K562 (cell line): ENCODE results near the gene BAD. TPM values are rescaled to one million over a fixed set of nuclear protein-coding genes. Genes with fewer than 3 reads are reported as not detected.
A peak's percentile ranks its signal among the peaks of the same experiment; 100 is the strongest.

Experiments
- BCL6 ChIP-seq: fragments of 250-450 bp; sonication (Bioruptor Pico); IDR thresholded peaks from 2 replicates; pipeline ENCODE4 v1.4.0; 2020
- CBX3 ChIP-seq, 2 experiments: IDR thresholded peaks; 1 replicate in 1 of 2; 2 replicates in 1 of 2; pipeline ENCODE4 v1.6.1; 2012; ENCODE audit warnings: inconsistent platforms in 2 of 2, low read length in 2 of 2, borderline replicate concordance in 1 of 2, control low read depth in 1 of 2
- DIDO1 ChIP-seq: fragments of 450-650 bp; IDR thresholded peaks from 2 replicates; pipeline ENCODE4 v1.6.1; 2016; ENCODE audit warnings: low read depth, missing biosample characterization, missing genetic modification characterization
- ESRRB ChIP-seq: fragments of 250-450 bp; sonication (Bioruptor Pico); IDR thresholded peaks from 2 replicates; pipeline ENCODE4 v1.5.0; 2020; ENCODE audit warnings: mild to moderate bottlenecking, moderate library complexity, borderline replicate concordance
- FOS ChIP-seq: IDR thresholded peaks from 3 replicates; pipeline ENCODE4 v1.6.1; 2011; ENCODE audit not compliant: insufficient read length; ENCODE audit errors: extremely low read depth
- GABPB1 ChIP-seq: sonication (generic); formaldehyde crosslinking; IDR thresholded peaks from 2 replicates; pipeline ENCODE4 v1.8.0; 2022; ENCODE audit warnings: mild to moderate bottlenecking, missing genetic modification reagents
- GMEB1 ChIP-seq: fragments of 250-450 bp; sonication (Bioruptor Pico); IDR thresholded peaks from 2 replicates; pipeline ENCODE4 v1.4.0; 2020; ENCODE audit warnings: mild to moderate bottlenecking
- ILK ChIP-seq: fragments of 450-650 bp; IDR thresholded peaks from 2 replicates; pipeline ENCODE4 v1.6.1; 2016; ENCODE audit warnings: missing genetic modification characterization, low read depth, mild to moderate bottlenecking, missing compliant biosample characterization, moderate library complexity, borderline replicate concordance
- KLF10 ChIP-seq: fragments of 250-450 bp; sonication (Bioruptor Pico); IDR thresholded peaks from 2 replicates; pipeline ENCODE4 v1.6.1; 2021; ENCODE audit warnings: matching md5 sums
- MAFG ChIP-seq: fragments of 450-650 bp; conservative IDR thresholded peaks from 2 replicates; pipeline ENCODE4 v1.6.1; 2016; ENCODE audit warnings: missing genetic modification characterization, missing compliant biosample characterization
- MBD1 ChIP-seq: fragments of 250-450 bp; sonication (Bioruptor Pico); IDR thresholded peaks from 2 replicates; pipeline ENCODE4 v1.8.0; 2022; ENCODE audit warnings: inconsistent platforms
- MED1 ChIP-seq: sonication (generic); formaldehyde crosslinking; IDR thresholded peaks from 2 replicates; pipeline ENCODE4 v1.8.1; 2023; ENCODE audit warnings: missing genetic modification reagents, borderline replicate concordance
- MNT ChIP-seq, 2 experiments: fragments of 450-650 bp; conservative IDR thresholded peaks; 2 replicates each; pipeline ENCODE4 v1.6.1; 2017; ENCODE audit warnings: mild to moderate bottlenecking in 2 of 2, moderate library complexity in 2 of 2
- NFYB ChIP-seq: IDR thresholded peaks from 2 replicates; pipeline ENCODE4 v1.6.1; 2011; ENCODE audit warnings: mild to moderate bottlenecking, moderate library complexity; ENCODE audit not compliant: insufficient read length; ENCODE audit errors: extremely low read depth
- PHF20 ChIP-seq: fragments of 450-650 bp; IDR thresholded peaks from 2 replicates; pipeline ENCODE4 v1.6.1; 2018; ENCODE audit not compliant: partially characterized antibody
- PTTG1 ChIP-seq: fragments of 450-650 bp; IDR thresholded peaks from 2 replicates; pipeline ENCODE4 v1.6.1; 2016; ENCODE audit warnings: low read depth, mild to moderate bottlenecking, missing genetic modification characterization, missing compliant biosample characterization
- RAD51 ChIP-seq: fragments of 450-650 bp; IDR thresholded peaks from 2 replicates; pipeline ENCODE4 v1.7.1; 2016; ENCODE audit warnings: low read depth, mild to moderate bottlenecking, borderline replicate concordance
- SMARCE1 ChIP-seq: fragments of 450-650 bp; IDR thresholded peaks from 2 replicates; pipeline ENCODE4 v1.7.1; 2016; ENCODE audit warnings: mild to moderate bottlenecking
- SOX6 ChIP-seq: fragments of 450-650 bp; IDR thresholded peaks from 2 replicates; pipeline ENCODE4 v1.6.1; 2014; ENCODE audit warnings: mild to moderate bottlenecking
- STAT5A ChIP-seq: IDR thresholded peaks from 2 replicates; pipeline ENCODE4 v1.6.1; 2012; ENCODE audit warnings: low read length, inconsistent platforms, borderline replicate concordance
- TCF3 ChIP-seq: sonication (generic); formaldehyde crosslinking; IDR thresholded peaks from 2 replicates; pipeline ENCODE4 v1.4.0; 2020; ENCODE audit warnings: mild to moderate bottlenecking, missing genetic modification reagents
- TFAM ChIP-seq: fragments of 250-450 bp; sonication (Bioruptor Pico); conservative IDR thresholded peaks from 2 replicates; pipeline ENCODE4 v1.5.0; 2021; ENCODE audit warnings: mild to moderate bottlenecking, moderate library complexity
- ZBED1 ChIP-seq: IDR thresholded peaks from 2 replicates; pipeline ENCODE4 v1.6.1; 2014
- ZNF3 ChIP-seq: fragments of 250-450 bp; sonication (Bioruptor Pico); IDR thresholded peaks from 2 replicates; pipeline ENCODE4 v1.5.0; 2021; ENCODE audit warnings: mild to moderate bottlenecking, moderate library complexity
- ZNF586 ChIP-seq: fragments of 450-650 bp; formaldehyde crosslinking; conservative IDR thresholded peaks from 2 replicates; pipeline ENCODE4 v1.4.0; 2020; ENCODE audit warnings: mild to moderate bottlenecking, moderate library complexity
- ZNF785 ChIP-seq: fragments of 250-450 bp; sonication (Bioruptor Pico); IDR thresholded peaks from 2 replicates; pipeline ENCODE4 v1.4.0; 2020; ENCODE audit warnings: mild to moderate bottlenecking
- polyA plus RNA-seq, 8 experiments: library from polyadenylated mRNA; depleted of rRNA in 4 of 8; stranded (reverse) in 5 of 8; unstranded in 3 of 8; fragments of >200 nt; fragmentation: Nextera tagmentation in 2 of 8; fragmentation: Illumina TruSeq in 1 of 8; extraction: Ambion mirVana in 2 of 8; extraction: Trizol in 1 of 8; gene quantifications; 2 replicates each; pipeline versions ENCODE4 v1.2.1 to v1.2.3, GENCODE V29; 2011 to 2014; ENCODE audit warnings: inconsistent platforms in 1 of 8, missing spikeins in 1 of 8
- total RNA-seq, 7 experiments: library from RNA; depleted of rRNA in 6 of 7; stranded (reverse); fragments of >200 nt in 6 of 7; fragmentation: Illumina TruSeq in 2 of 7; extraction: Trizol in 2 of 7; gene quantifications; 2 replicates each; pipeline versions ENCODE4 v1.2.1 to v1.2.3, GENCODE V29; 2011 to 2021; ENCODE audit warnings: low replicate concordance in 1 of 7

Gene BAD
- total and polyA plus RNA-seq, 9 of the 15 experiments (the other 6 are each of a cell fraction or from before 2014, with no cell fraction given) = 0.61 to 45.6 (median 11.8) TPM

- TF ChIP-seq GMEB1 (CRISPR knock-in tag) = no peak
- TF ChIP-seq STAT5A = no peak
- TF ChIP-seq MED1 (CRISPR knock-in tag) = no peak
- TF ChIP-seq TCF3 = peak; percentile 32; the same call in 1 of the 2 replicates
- peak; percentile 12; the same call in 1 of the 2 replicates for TF ChIP-seq RAD51
- no peak for TF ChIP-seq ZNF785
- no peak for TF ChIP-seq MBD1 (CRISPR knock-in tag)
- no peak for TF ChIP-seq ZNF3 (CRISPR knock-in tag)
- peak; percentile 49; the same call in 1 of the 2 replicates for TF ChIP-seq DIDO1 (tag)
- no peak for TF ChIP-seq TFAM (CRISPR knock-in tag)
- TF ChIP-seq MAFG = peak; percentile 69
- peak; percentile 93 for TF ChIP-seq SMARCE1
- TF ChIP-seq CBX3 (IDR thresholded peaks at IDR 0.05; ENCODE audit: borderline replicate concordance in 1 of 2, low read length in 2 of 2) = no peak
- TF ChIP-seq MNT (conservative IDR thresholded peaks at IDR 0.05) = peak; percentile 54 to 70; a peak in 2 of 4 replicates
- no peak for TF ChIP-seq KLF10 (CRISPR knock-in tag)
- no peak for TF ChIP-seq PTTG1 (tag)
- no peak for TF ChIP-seq ESRRB (CRISPR knock-in tag)
- no peak for TF ChIP-seq FOS
- no peak for TF ChIP-seq ZBED1
- peak; percentile 26; the same call in 1 of the 2 replicates for TF ChIP-seq GABPB1 (CRISPR knock-in tag)
- TF ChIP-seq ZNF586 = no peak
- no peak for TF ChIP-seq ILK (tag)
- peak; percentile 75 for TF ChIP-seq PHF20
- TF ChIP-seq SOX6 = peak; percentile 13; the same call in 1 of the 2 replicates
- no peak for TF ChIP-seq NFYB
- no peak for TF ChIP-seq BCL6
Observed at GRCh38 chr11:64331569-64332371, 47.3 kb upstream of the BAD start (continued).
